Neural progenitor cell (in vitro differentiated cells): ENCODE data around the gene OVOL2. TPM values are rescaled to one million over a fixed set of nuclear protein-coding genes. Genes with fewer than 3 reads are reported as not detected.
A peak's percentile ranks its signal among the peaks of the same experiment; 100 is the strongest.

Experiments
- DNase-seq: peaks from one replicate; pipeline ENCODE4 v3.0.0-alpha.2; 2016; ENCODE audit warnings: low spot score
- H2AFZ ChIP-seq: fragments of 200-600 bp; sonication (generic); replicated peaks from 2 replicates; pipeline ENCODE4 v1.6.1; 2016; ENCODE audit warnings: antibody characterized with exemption
- H3F3A ChIP-seq: fragments of 200-600 bp; sonication (generic); 2 replicates; pipeline ENCODE4 v1.6.1; 2016; ENCODE audit warnings: antibody characterized with exemption, low read depth
- H3K27ac ChIP-seq: fragments of 200-600 bp; sonication (generic); 2 replicates; pipeline ENCODE4 v1.5.1; 2016; ENCODE audit warnings: mild to moderate bottlenecking
- H3K27me3 ChIP-seq: fragments of 200-600 bp; sonication (generic); 2 replicates; pipeline ENCODE4 v1.6.1; 2016; ENCODE audit warnings: mild to moderate bottlenecking, moderate library complexity
- H3K36me3 ChIP-seq: fragments of 200-600 bp; sonication (generic); 2 replicates; pipeline ENCODE4 v1.5.1; 2016
- H3K4me1 ChIP-seq: fragments of 200-600 bp; sonication (generic); 2 replicates; pipeline ENCODE4 v1.6.1; 2016; ENCODE audit warnings: mixed run types
- H3K4me2 ChIP-seq: fragments of 200-600 bp; sonication (generic); 2 replicates; pipeline ENCODE4 v1.6.1; 2016
- H3K4me3 ChIP-seq: fragments of 200-600 bp; sonication (generic); 2 replicates; pipeline ENCODE4 v1.5.1; 2016
- H3K79me2 ChIP-seq: fragments of 200-600 bp; sonication (generic); 2 replicates; pipeline ENCODE4 v1.6.1; 2016; ENCODE audit warnings: low read depth
- H3K9ac ChIP-seq: fragments of 200-600 bp; sonication (generic); 2 replicates; pipeline ENCODE4 v1.6.1; 2016
- H3K9me3 ChIP-seq: fragments of 200-600 bp; sonication (generic); 2 replicates; pipeline ENCODE4 v1.5.1; 2016; ENCODE audit warnings: low read depth
- H4K20me1 ChIP-seq: fragments of 200-600 bp; sonication (generic); 2 replicates; pipeline ENCODE4 v1.6.1; 2016; ENCODE audit warnings: low read depth
- H3K27ac Mint-ChIP-seq: 3 replicates; pipeline ENCODE4 v1.8.0; 2021; ENCODE audit warnings: mixed read lengths
- H3K27me3 Mint-ChIP-seq: 2 replicates; pipeline ENCODE4 v1.8.0; 2022; ENCODE audit warnings: low read depth, mild to moderate bottlenecking, inconsistent platforms, moderate library complexity, mixed read lengths; ENCODE audit not compliant: insufficient read depth
- H3K36me3 Mint-ChIP-seq: 3 replicates; pipeline ENCODE4 v1.8.0; 2021; ENCODE audit warnings: mixed read lengths
- H3K4me1 Mint-ChIP-seq: 3 replicates; pipeline ENCODE4 v1.8.0; 2021; ENCODE audit warnings: mixed read lengths
- H3K4me3 Mint-ChIP-seq: 3 replicates; pipeline ENCODE4 v1.8.0; 2021; ENCODE audit warnings: mild to moderate bottlenecking, moderate library complexity, mixed read lengths
- H3K9me3 Mint-ChIP-seq: 3 replicates; pipeline ENCODE4 v1.8.0; 2020; ENCODE audit warnings: mixed read lengths
- EZH2 ChIP-seq: fragments of 200-600 bp; sonication (generic); IDR thresholded peaks from 2 replicates; pipeline ENCODE4 v1.6.1; 2017; ENCODE audit warnings: antibody characterized with exemption, mild to moderate bottlenecking, moderate library complexity
- EZH2phosphoT487 ChIP-seq: fragments of 200-600 bp; sonication (generic); IDR thresholded peaks from 2 replicates; pipeline ENCODE4 v1.6.1; 2017; ENCODE audit warnings: antibody characterized with exemption
- total RNA-seq: library from RNA; depleted of rRNA; stranded (reverse); fragments of >200 nt; gene quantifications from 2 replicates; pipeline ENCODE4 v1.2.3, GENCODE V29; 2015; ENCODE audit warnings: low replicate concordance
- TF ChIP-seq, protein P1 (sequence below): fragments of 200-600 bp; sonication (generic); IDR thresholded peaks from 2 replicates; pipeline ENCODE4 v1.5.1; 2017; ENCODE audit warnings: antibody characterized with exemption, mild to moderate bottlenecking

OVOL2 gene
- total RNA-seq, 1 donor from 2014 or later = 0.62 TPM

DNA sequence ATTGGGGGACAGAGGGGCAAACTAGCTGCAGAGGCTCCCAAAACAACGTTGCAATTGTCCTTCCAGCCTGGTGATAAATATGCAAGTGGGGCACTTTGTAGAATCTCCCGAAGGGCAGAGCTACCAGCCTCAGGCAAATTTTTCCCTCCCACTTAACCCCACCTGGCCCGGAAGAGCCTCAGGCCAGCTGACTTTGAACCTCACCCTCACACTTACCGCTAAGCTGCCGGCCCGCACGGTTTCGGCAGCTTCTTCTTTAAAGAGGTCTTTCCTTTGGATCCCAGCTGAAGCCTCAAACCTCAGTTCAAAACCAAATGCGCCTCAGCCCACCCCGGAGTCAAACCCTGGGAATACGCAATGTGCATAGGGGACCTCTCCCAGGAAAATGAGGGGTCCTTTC lies 2.5 kb downstream of the OVOL2 start:
- Histone ChIP-seq H3K4me3 (no peak overlapping the region), H3K4me1 (peaks cover 6% of the 10 kb centered on the region), H3K27me3 (peaks cover 74% of the 10 kb centered on the region), H3K9ac (no peak overlapping the region), H3K36me3 (no peaks in the 10 kb centered on the region), H3K4me2 (no peak overlapping the region), H3K9me3 (no peaks in the 10 kb centered on the region), H3K27ac (no peak overlapping the region), H3K79me2 (no peaks in the 10 kb centered on the region), H4K20me1 (peaks cover 20% of the 10 kb centered on the region), H3F3A (peaks cover 30% of the 10 kb centered on the region), H2AFZ (no peak overlapping the region)
- Mint-ChIP-seq H3K36me3 (peaks cover 2% of the 10 kb centered on the region), H3K4me3 (no peak overlapping the region), H3K4me1 (peaks cover 11% of the 10 kb centered on the region), H3K9me3 (peaks cover 4% of the 10 kb centered on the region), H3K27me3 (peaks cover 69% of the 10 kb centered on the region), H3K27ac (no peak overlapping the region)
- no peak for DNase-seq
- TF ChIP-seq, protein P1, sequence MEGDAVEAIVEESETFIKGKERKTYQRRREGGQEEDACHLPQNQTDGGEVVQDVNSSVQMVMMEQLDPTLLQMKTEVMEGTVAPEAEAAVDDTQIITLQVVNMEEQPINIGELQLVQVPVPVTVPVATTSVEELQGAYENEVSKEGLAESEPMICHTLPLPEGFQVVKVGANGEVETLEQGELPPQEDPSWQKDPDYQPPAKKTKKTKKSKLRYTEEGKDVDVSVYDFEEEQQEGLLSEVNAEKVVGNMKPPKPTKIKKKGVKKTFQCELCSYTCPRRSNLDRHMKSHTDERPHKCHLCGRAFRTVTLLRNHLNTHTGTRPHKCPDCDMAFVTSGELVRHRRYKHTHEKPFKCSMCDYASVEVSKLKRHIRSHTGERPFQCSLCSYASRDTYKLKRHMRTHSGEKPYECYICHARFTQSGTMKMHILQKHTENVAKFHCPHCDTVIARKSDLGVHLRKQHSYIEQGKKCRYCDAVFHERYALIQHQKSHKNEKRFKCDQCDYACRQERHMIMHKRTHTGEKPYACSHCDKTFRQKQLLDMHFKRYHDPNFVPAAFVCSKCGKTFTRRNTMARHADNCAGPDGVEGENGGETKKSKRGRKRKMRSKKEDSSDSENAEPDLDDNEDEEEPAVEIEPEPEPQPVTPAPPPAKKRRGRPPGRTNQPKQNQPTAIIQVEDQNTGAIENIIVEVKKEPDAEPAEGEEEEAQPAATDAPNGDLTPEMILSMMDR = no peak
- peak; percentile 47 for TF ChIP-seq EZH2

DNA sequence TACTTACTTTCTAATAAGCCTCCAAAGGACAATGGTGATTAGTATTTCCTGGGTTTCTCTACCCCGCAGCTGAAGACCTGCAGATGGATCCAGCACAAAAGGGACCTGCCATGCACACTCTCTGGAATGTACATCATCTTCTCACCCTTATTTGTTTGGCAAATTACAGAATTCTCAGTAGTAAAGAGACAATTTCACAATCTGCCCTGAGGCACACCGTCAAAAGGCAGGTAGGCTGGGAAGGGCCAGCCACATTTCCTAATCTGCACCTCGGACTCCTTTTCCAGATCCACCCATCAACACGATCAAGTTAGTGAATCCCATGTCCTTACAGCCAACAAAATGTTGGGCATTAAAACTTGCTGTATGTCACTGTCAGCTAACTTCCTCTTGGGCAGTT lies 4.9 kb downstream of the OVOL2 start:
- H3K79me2 ChIP-seq = no peaks in the 10 kb centered on the region
- H3K27ac Mint-ChIP-seq = no peak overlapping the region
- H2AFZ ChIP-seq = no peak overlapping the region
- H3K4me1 ChIP-seq = no peaks in the 10 kb centered on the region
- no peaks in the 10 kb centered on the region for H3K36me3 ChIP-seq
- peaks cover 47% of the 10 kb centered on the region for H3K27me3 Mint-ChIP-seq
- no peaks in the 10 kb centered on the region for H3K9me3 ChIP-seq
- no peak for DNase-seq
- H3K4me3 ChIP-seq = no peak overlapping the region
- peaks cover 8% of the 10 kb centered on the region for H3F3A ChIP-seq
- peaks cover 50% of the 10 kb centered on the region for H3K27me3 ChIP-seq
- H4K20me1 ChIP-seq = peaks cover 10% of the 10 kb centered on the region
- H3K27ac ChIP-seq = no peak overlapping the region
- no peak overlapping the region for H3K4me3 Mint-ChIP-seq
- H3K4me1 Mint-ChIP-seq = peaks cover 3% of the 10 kb centered on the region
- peaks cover 2% of the 10 kb centered on the region for H3K9me3 Mint-ChIP-seq
- H3K36me3 Mint-ChIP-seq = no peaks in the 10 kb centered on the region
- H3K9ac ChIP-seq = no peak overlapping the region
- H3K4me2 ChIP-seq = no peak overlapping the region
- TF ChIP-seq EZH2phosphoT487 (no peak), EZH2 (no peak)
- TF ChIP-seq, protein P1 = no peak

DNA sequence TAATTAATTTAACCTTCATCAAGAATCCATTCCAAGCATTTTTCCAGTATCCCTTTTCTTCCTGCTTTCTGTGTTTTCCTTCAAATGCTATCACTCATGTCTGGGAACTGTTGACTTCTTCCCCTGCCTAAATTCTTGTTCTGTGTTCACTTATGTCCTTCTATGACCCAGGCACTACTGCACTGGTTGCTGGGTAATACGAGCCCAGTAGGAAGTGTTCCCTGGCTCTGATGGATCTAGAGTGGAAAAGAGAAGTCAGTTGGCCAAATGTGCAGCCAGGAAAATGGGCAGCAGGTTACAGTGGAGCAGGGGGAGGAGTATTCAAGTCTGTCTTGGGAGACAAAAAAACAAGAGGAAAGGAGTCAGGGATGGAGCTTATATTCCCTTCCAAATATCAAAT lies 7.1 kb downstream of the OVOL2 start:
- H4K20me1 ChIP-seq = peaks cover 4% of the 10 kb centered on the region
- Mint-ChIP-seq H3K27ac (no peak overlapping the region), H3K27me3 (peaks cover 43% of the 10 kb centered on the region), H3K36me3 (no peaks in the 10 kb centered on the region), H3K4me1 (no peaks in the 10 kb centered on the region), H3K9me3 (peaks cover 2% of the 10 kb centered on the region), H3K4me3 (no peak overlapping the region)
- H3K4me1 ChIP-seq = no peaks in the 10 kb centered on the region
- H3K4me3 ChIP-seq = no peak overlapping the region
- no peaks in the 10 kb centered on the region for H3K79me2 ChIP-seq
- H3K27me3 ChIP-seq = peaks cover 28% of the 10 kb centered on the region
- no peak for TF ChIP-seq EZH2
- TF ChIP-seq EZH2phosphoT487 = no peak
- TF ChIP-seq, protein P1 = no peak
- H3F3A ChIP-seq = peaks cover 3% of the 10 kb centered on the region
- H3K9me3 ChIP-seq = no peaks in the 10 kb centered on the region
- no peaks in the 10 kb centered on the region for H3K36me3 ChIP-seq
- H3K4me2 ChIP-seq = no peak overlapping the region
- no peak overlapping the region for H3K9ac ChIP-seq
- H3K27ac ChIP-seq = no peak overlapping the region
- no peak for DNase-seq
- no peak overlapping the region for H2AFZ ChIP-seq

DNA sequence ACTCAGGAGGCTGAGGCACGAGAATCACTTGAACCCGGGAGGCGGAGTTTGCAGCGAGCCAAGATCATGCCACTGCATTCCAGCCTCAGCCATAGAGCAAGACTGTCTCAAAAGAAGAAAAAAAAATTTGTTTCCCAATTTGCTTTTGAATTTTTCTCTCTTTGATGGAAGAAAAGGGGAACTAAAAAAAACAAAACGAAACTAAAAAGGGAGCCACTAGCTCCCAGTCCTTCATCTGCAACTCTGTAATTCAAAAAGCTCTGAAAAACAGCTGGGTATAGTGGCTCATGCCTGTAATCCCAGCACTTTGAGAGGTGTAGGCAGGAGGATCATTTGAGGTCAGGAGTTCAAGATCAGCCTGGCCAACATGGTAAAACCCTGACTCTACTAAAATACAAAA lies 9.5 kb downstream of the OVOL2 start:
- Histone ChIP-seq H4K20me1 (no peaks in the 10 kb centered on the region), H3K9ac (no peak overlapping the region), H3K4me3 (no peak overlapping the region), H3F3A (no peaks in the 10 kb centered on the region), H3K4me1 (no peaks in the 10 kb centered on the region), H3K9me3 (no peaks in the 10 kb centered on the region), H3K27me3 (peaks cover 3% of the 10 kb centered on the region), H2AFZ (no peak overlapping the region), H3K36me3 (no peaks in the 10 kb centered on the region), H3K27ac (no peak overlapping the region), H3K4me2 (no peak overlapping the region), H3K79me2 (no peaks in the 10 kb centered on the region)
- TF ChIP-seq EZH2phosphoT487 (no peak), EZH2 (no peak)
- TF ChIP-seq, protein P1 = no peak
- H3K36me3 Mint-ChIP-seq = no peaks in the 10 kb centered on the region
- no peak overlapping the region for H3K4me3 Mint-ChIP-seq
- no peaks in the 10 kb centered on the region for H3K4me1 Mint-ChIP-seq
- H3K27me3 Mint-ChIP-seq = peaks cover 23% of the 10 kb centered on the region
- H3K9me3 Mint-ChIP-seq = peaks cover 4% of the 10 kb centered on the region
- DNase-seq = no peak
- H3K27ac Mint-ChIP-seq = no peak overlapping the region
